Osteoblast (primary cell): ENCODE measurements around the gene MYH9. TPM values are rescaled to one million over a fixed set of nuclear protein-coding genes. Genes with fewer than 3 reads are reported as not detected.

Experiments
- DNase-seq: peaks from one replicate; pipeline ENCODE4 v3.0.0; 2011; ENCODE audit warnings: low spot score, mixed read lengths; ENCODE audit not compliant: insufficient read length; ENCODE audit errors: missing footprints
- H2AFZ ChIP-seq: 2 replicates; pipeline ENCODE4 v1.6.0; 2011; ENCODE audit warnings: mild to moderate bottlenecking, low read length
- H3K27ac ChIP-seq: 2 replicates; pipeline ENCODE4 v1.5.1; 2011; ENCODE audit warnings: mild to moderate bottlenecking, low read depth, low read length, moderate library complexity
- H3K27me3 ChIP-seq: 2 replicates; pipeline ENCODE4 v1.6.0; 2012; ENCODE audit warnings: mild to moderate bottlenecking, control low read depth, inconsistent platforms, low read length, moderate library complexity; ENCODE audit not compliant: insufficient read depth
- H3K36me3 ChIP-seq: 2 replicates; pipeline ENCODE4 v1.5.1; 2011; ENCODE audit warnings: mild to moderate bottlenecking, low read length, control low read depth, moderate library complexity; ENCODE audit not compliant: insufficient read depth
- H3K4me1 ChIP-seq: 2 replicates; pipeline ENCODE4 v1.5.1; 2011; ENCODE audit warnings: mild to moderate bottlenecking, low read length, control low read depth, moderate library complexity; ENCODE audit not compliant: insufficient read depth
- H3K4me2 ChIP-seq: 2 replicates; pipeline ENCODE4 v1.6.0; 2011; ENCODE audit warnings: mild to moderate bottlenecking, low read length; ENCODE audit not compliant: insufficient read depth
- H3K4me3 ChIP-seq: fragments of 200-600 bp; sonication (generic); 3 replicates; pipeline ENCODE4 v1.5.1; 2012; ENCODE audit warnings: mild to moderate bottlenecking, low read length, inconsistent platforms; ENCODE audit not compliant: insufficient read depth
- H3K79me2 ChIP-seq: 2 replicates; pipeline ENCODE4 v1.6.0; 2012; ENCODE audit warnings: mild to moderate bottlenecking, low read length, control low read depth, inconsistent platforms; ENCODE audit not compliant: insufficient read depth
- H3K9me3 ChIP-seq: 2 replicates; pipeline ENCODE4 v1.5.1; 2011; ENCODE audit warnings: low read depth, low read length, control low read depth
- H4K20me1 ChIP-seq: 2 replicates; pipeline ENCODE4 v1.6.0; 2012; ENCODE audit warnings: mild to moderate bottlenecking, low read length, control low read depth; ENCODE audit not compliant: insufficient read depth
- total RNA-seq: library from RNA; depleted of rRNA; stranded (reverse); fragments of >200 nt; gene quantifications from 2 replicates; pipeline ENCODE4 v1.2.3, GENCODE V29; 2012
- TF ChIP-seq, protein P1 (sequence below): IDR thresholded peaks from 2 replicates; pipeline ENCODE4 v1.5.1; 2011; ENCODE audit warnings: mild to moderate bottlenecking, low read depth, low read length, moderate library complexity; ENCODE audit errors: extremely low read depth

MYH9 gene
- total RNA-seq, 1 donor: 964 TPM

DNA sequence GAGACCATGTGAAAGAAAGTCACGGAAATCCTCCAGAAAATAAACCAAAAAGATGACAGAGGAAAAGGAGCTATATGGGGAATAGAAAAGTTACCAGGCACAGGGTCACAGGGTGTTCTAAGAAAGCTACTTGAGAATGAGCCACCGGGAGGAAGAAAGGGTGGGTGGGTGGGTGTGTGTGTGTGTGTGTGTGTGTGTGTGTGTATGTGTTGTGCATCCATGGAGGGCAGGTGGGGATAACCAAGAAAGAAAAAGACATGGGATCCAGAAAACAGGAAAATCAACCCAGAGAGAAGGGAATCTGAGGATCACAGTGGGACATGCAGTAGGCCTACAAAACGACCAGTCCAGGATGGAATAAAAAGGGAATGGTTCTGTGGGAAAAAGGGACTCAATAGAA is 152.2 kb downstream of the MYH9 start:
- peaks cover 42% of the 10 kb centered on the region for H3K79me2 ChIP-seq
- no peaks in the 10 kb centered on the region for H3K9me3 ChIP-seq

GRCh38 chr22:36234919-36235318 is 152.8 kb downstream of the MYH9 start:
- Histone ChIP-seq H3K9me3 (no peaks in the 10 kb centered on the region), H3K79me2 (peaks cover 42% of the 10 kb centered on the region), H3K27me3 (no peaks in the 10 kb centered on the region), H3K4me2 (no peak overlapping the region), H3K36me3 (peaks cover 42% of the 10 kb centered on the region), H3K27ac (no peak overlapping the region), H3K4me1 (peaks cover 26% of the 10 kb centered on the region), H3K4me3 (no peak overlapping the region), H4K20me1 (peaks cover 18% of the 10 kb centered on the region), H2AFZ (no peak overlapping the region)
- no peak for DNase-seq
- TF ChIP-seq, protein P1, sequence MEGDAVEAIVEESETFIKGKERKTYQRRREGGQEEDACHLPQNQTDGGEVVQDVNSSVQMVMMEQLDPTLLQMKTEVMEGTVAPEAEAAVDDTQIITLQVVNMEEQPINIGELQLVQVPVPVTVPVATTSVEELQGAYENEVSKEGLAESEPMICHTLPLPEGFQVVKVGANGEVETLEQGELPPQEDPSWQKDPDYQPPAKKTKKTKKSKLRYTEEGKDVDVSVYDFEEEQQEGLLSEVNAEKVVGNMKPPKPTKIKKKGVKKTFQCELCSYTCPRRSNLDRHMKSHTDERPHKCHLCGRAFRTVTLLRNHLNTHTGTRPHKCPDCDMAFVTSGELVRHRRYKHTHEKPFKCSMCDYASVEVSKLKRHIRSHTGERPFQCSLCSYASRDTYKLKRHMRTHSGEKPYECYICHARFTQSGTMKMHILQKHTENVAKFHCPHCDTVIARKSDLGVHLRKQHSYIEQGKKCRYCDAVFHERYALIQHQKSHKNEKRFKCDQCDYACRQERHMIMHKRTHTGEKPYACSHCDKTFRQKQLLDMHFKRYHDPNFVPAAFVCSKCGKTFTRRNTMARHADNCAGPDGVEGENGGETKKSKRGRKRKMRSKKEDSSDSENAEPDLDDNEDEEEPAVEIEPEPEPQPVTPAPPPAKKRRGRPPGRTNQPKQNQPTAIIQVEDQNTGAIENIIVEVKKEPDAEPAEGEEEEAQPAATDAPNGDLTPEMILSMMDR: no peak

More for the DNA sequence above, 152.2 kb downstream of the MYH9 start:
- Histone ChIP-seq H3K4me1 (peaks cover 32% of the 10 kb centered on the region), H2AFZ (no peak overlapping the region), H4K20me1 (peaks cover 18% of the 10 kb centered on the region), H3K27ac (no peak overlapping the region), H3K4me2 (no peak overlapping the region), H3K36me3 (peaks cover 39% of the 10 kb centered on the region), H3K27me3 (no peaks in the 10 kb centered on the region), H3K4me3 (no peak overlapping the region)
- DNase-seq: no peak
- TF ChIP-seq, protein P1: no peak

- Histone ChIP-seq H3K79me2 (peaks cover 42% of the 10 kb centered on the region), H3K36me3 (peaks cover 44% of the 10 kb centered on the region), H4K20me1 (peaks cover 18% of the 10 kb centered on the region), H3K4me1 (peaks cover 22% of the 10 kb centered on the region), H3K27ac (no peak overlapping the region), H2AFZ (no peak overlapping the region), H3K27me3 (no peaks in the 10 kb centered on the region), H3K9me3 (no peaks in the 10 kb centered on the region), H3K4me3 (no peak overlapping the region), H3K4me2 (no peak overlapping the region)
- TF ChIP-seq, protein P1: no peak
- no peak for DNase-seq
These were observed 153.6 kb downstream of the MYH9 start for GRCh38 chr22:36234213-36234612.

- H3K79me2 ChIP-seq: peaks cover 39% of the 10 kb centered on the region
- no peak overlapping the region for H3K4me2 ChIP-seq
- no peaks in the 10 kb centered on the region for H3K9me3 ChIP-seq
- peaks cover 48% of the 10 kb centered on the region for H3K36me3 ChIP-seq
- no peaks in the 10 kb centered on the region for H3K27me3 ChIP-seq
- no peak overlapping the region for H3K4me3 ChIP-seq
- TF ChIP-seq, protein P1: no peak
- H4K20me1 ChIP-seq: peaks cover 18% of the 10 kb centered on the region
- no peak for DNase-seq
- no peak overlapping the region for H3K27ac ChIP-seq
- H2AFZ ChIP-seq: no peak overlapping the region
- H3K4me1 ChIP-seq: peaks cover 19% of the 10 kb centered on the region
These were observed 154.0 kb downstream of the MYH9 start for GRCh38 chr22:36233796-36234195.
